HepG2 (cell line): ENCODE data around the gene TF. TPM values are rescaled to one million over a fixed set of nuclear protein-coding genes. Genes with fewer than 3 reads are reported as not detected.

Source experiments
- ATF5 ChIP-seq: sonication (generic); formaldehyde crosslinking; IDR thresholded peaks from 2 replicates; pipeline ENCODE4 v1.4.0; 2020; ENCODE audit warnings: mild to moderate bottlenecking, low read depth, missing genetic modification reagents
- CAMTA2 ChIP-seq: sonication (generic); formaldehyde crosslinking; IDR thresholded peaks from 2 replicates; pipeline ENCODE4 v1.4.0; 2020; ENCODE audit warnings: mild to moderate bottlenecking, missing genetic modification reagents, borderline replicate concordance
- ETV6 ChIP-seq: sonication (generic); formaldehyde crosslinking; conservative IDR thresholded peaks from 2 replicates; pipeline ENCODE4 v1.4.0; 2020; ENCODE audit warnings: missing genetic modification reagents
- KLF6 ChIP-seq: IDR thresholded peaks from 2 replicates; pipeline ENCODE4 v1.8.0; 2016; ENCODE audit warnings: missing biosample characterization, missing genetic modification reagents
- POLR2A ChIP-seq, 2 experiments: IDR thresholded peaks; 2 replicates each; pipeline ENCODE4 v1.6.1; 2011; ENCODE audit warnings: low read depth in 2 of 2, low read length in 2 of 2, mild to moderate bottlenecking in 1 of 2, moderate library complexity in 1 of 2; ENCODE audit not compliant: insufficient read depth in 1 of 2
- SRF ChIP-seq: IDR thresholded peaks from 2 replicates; pipeline ENCODE4 v1.6.1; 2011; ENCODE audit warnings: mild to moderate bottlenecking, low read depth, low read length, moderate library complexity
- TAF1 ChIP-seq: sonication (generic); formaldehyde crosslinking; IDR thresholded peaks from 2 replicates; pipeline ENCODE4 v1.4.0; 2020; ENCODE audit warnings: missing genetic modification reagents
- TRIM24 ChIP-seq: sonication (generic); formaldehyde crosslinking; IDR thresholded peaks from 2 replicates; pipeline ENCODE4 v1.8.0; 2022; ENCODE audit warnings: mild to moderate bottlenecking, missing genetic modification reagents
- YEATS2 ChIP-seq: sonication (generic); formaldehyde crosslinking; IDR thresholded peaks from 2 replicates; pipeline ENCODE4 v1.4.0; 2020; ENCODE audit warnings: missing genetic modification reagents, borderline replicate concordance
- ZNF33A ChIP-seq: sonication (generic); formaldehyde crosslinking; IDR thresholded peaks from 2 replicates; pipeline ENCODE4 v1.5.1; 2020; ENCODE audit warnings: missing genetic modification reagents, mild to moderate bottlenecking, moderate library complexity, borderline replicate concordance
- ZNF350 ChIP-seq: sonication (generic); formaldehyde crosslinking; IDR thresholded peaks from 2 replicates; pipeline ENCODE4 v1.4.0; 2020; ENCODE audit warnings: mild to moderate bottlenecking, low read depth, missing genetic modification reagents, borderline replicate concordance
- ZNF432 ChIP-seq: sonication (generic); formaldehyde crosslinking; IDR thresholded peaks from 2 replicates; pipeline ENCODE4 v1.5.0; 2020; ENCODE audit warnings: missing genetic modification reagents, mild to moderate bottlenecking, borderline replicate concordance
- ZNF496 ChIP-seq: sonication (generic); formaldehyde crosslinking; IDR thresholded peaks from 2 replicates; pipeline ENCODE4 v1.8.1; 2023; ENCODE audit warnings: mild to moderate bottlenecking, moderate library complexity, missing genetic modification reagents; ENCODE audit not compliant: insufficient replicate concordance
- ZNF530 ChIP-seq: sonication (generic); formaldehyde crosslinking; IDR thresholded peaks from 2 replicates; pipeline ENCODE4 v1.5.0; 2020; ENCODE audit warnings: low read depth, mild to moderate bottlenecking, missing genetic modification reagents
- polyA plus RNA-seq, 8 experiments: library from polyadenylated mRNA; depleted of rRNA in 3 of 8; stranded (reverse) in 7 of 8; unstranded in 1 of 8; fragments of >200 nt; fragmentation: Illumina TruSeq in 4 of 8; extraction: Trizol in 4 of 8; gene quantifications; 2 replicates each; pipeline versions ENCODE4 v1.2.1 to v1.2.3, GENCODE V29; 2011 to 2016; ENCODE audit warnings: low read depth in 4 of 8, missing spikeins in 1 of 8, mixed read lengths in 1 of 8; ENCODE audit not compliant: insufficient read depth in 1 of 8
- total RNA-seq, 5 experiments: library from RNA; depleted of rRNA; stranded (reverse); fragments of >200 nt; fragmentation: Illumina TruSeq; extraction: Trizol; gene quantifications; 2 replicates each; pipeline ENCODE4 v1.2.3, GENCODE V29; 2016; ENCODE audit warnings: low read depth in 1 of 5
- TF ChIP-seq, protein P1 (sequence below): sonication (generic); formaldehyde crosslinking; IDR thresholded peaks from 2 replicates; pipeline ENCODE4 v1.9.0; 2021; ENCODE audit warnings: missing genetic modification reagents, borderline replicate concordance
- TF ChIP-seq, protein P2 (sequence below): sonication (generic); formaldehyde crosslinking; IDR thresholded peaks from 2 replicates; pipeline ENCODE4 v1.8.1; 2023; ENCODE audit warnings: mild to moderate bottlenecking, moderate library complexity, missing genetic modification reagents
- TF ChIP-seq, protein P3 (sequence below): sonication (generic); formaldehyde crosslinking; IDR thresholded peaks from 2 replicates; pipeline ENCODE4 v1.4.0; 2020; ENCODE audit warnings: mild to moderate bottlenecking, missing genetic modification reagents, borderline replicate concordance
- TF ChIP-seq, protein P4 (sequence below): sonication (generic); formaldehyde crosslinking; IDR thresholded peaks from 2 replicates; pipeline ENCODE4 v1.5.1; 2020; ENCODE audit warnings: mild to moderate bottlenecking, moderate library complexity, missing genetic modification reagents

The TF gene
- total and polyA plus RNA-seq, 2 of the 13 experiments (the other 11 are each of a cell fraction or from before 2014, with no cell fraction given) = 10,074 to 11,821 TPM

DNA sequence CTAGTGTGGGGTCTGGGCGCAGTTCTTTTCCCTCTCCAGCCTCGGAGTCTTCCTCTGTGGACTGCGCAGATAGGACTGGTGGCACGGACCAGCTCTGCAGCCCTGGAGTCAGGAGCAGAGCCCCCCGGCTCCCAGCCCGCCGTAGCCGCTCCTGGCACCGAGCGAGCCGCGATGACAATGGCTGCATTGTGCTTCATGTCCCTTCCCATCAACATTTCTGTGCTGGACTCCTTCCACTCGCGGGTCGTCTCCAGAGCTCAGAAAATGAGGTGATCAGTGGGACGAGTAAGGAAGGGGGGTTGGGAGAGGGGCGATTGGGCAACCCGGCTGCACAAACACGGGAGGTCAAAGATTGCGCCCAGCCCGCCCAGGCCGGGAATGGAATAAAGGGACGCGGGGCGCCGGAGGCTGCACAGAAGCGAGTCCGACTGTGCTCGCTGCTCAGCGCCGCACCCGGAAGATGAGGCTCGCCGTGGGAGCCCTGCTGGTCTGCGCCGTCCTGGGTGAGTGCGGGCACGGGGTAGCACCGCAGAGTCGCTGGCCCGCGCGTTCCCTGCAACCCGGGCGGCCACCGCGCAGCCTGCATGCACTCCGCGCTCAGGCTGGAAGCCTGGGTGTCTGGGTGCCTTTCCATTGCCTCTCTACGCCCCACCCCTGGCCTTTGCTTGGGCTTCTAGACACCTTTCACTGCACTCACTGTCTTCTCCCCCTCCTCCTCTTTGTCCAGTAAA is at the start of gene TF (continued):
- TF ChIP-seq, protein P1, sequence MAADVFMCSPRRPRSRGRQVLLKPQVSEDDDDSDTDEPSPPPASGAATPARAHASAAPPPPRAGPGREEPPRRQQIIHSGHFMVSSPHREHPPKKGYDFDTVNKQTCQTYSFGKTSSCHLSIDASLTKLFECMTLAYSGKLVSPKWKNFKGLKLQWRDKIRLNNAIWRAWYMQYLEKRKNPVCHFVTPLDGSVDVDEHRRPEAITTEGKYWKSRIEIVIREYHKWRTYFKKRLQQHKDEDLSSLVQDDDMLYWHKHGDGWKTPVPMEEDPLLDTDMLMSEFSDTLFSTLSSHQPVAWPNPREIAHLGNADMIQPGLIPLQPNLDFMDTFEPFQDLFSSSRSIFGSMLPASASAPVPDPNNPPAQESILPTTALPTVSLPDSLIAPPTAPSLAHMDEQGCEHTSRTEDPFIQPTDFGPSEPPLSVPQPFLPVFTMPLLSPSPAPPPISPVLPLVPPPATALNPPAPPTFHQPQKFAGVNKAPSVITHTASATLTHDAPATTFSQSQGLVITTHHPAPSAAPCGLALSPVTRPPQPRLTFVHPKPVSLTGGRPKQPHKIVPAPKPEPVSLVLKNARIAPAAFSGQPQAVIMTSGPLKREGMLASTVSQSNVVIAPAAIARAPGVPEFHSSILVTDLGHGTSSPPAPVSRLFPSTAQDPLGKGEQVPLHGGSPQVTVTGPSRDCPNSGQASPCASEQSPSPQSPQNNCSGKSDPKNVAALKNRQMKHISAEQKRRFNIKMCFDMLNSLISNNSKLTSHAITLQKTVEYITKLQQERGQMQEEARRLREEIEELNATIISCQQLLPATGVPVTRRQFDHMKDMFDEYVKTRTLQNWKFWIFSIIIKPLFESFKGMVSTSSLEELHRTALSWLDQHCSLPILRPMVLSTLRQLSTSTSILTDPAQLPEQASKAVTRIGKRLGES (CRISPR knock-in tag) = 0 out of 2 replicates have a peak, but pooled peaks have one; percentile 48
- TF ChIP-seq, protein P2, sequence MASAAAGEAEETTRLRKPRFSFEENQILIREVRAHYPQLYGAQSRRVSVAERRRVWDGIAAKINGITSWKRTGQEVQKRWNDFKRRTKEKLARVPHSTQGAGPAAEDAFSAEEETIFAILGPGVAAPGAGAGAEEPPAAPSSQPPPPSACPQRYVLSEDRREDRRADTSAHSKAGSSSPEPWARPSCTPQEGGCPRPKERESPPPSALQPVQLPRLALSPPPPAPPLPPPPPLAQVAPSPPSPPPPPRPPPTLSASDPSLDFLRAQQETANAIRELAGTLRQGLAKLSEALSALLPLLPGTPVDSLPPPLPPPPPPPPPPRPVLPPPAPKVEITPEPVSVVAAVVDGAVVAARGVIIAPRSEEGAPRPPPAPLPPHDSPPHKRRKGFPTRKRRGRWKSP (CRISPR knock-in tag) = peak; percentile 94
- TF ChIP-seq TAF1 = peak; percentile 98
- no peak; the same call in 1 of the 2 replicates for TF ChIP-seq CAMTA2 (CRISPR knock-in tag)
- no peak for TF ChIP-seq ZNF432
- TF ChIP-seq ZNF33A = no peak
- TF ChIP-seq SRF = no peak
- peak in 1 of 2 experiments; percentile 99; a peak in 2 of 4 replicates for TF ChIP-seq POLR2A (IDR thresholded peaks at IDR 0.05; ENCODE audit: insufficient read depth in 1 of 2, low read depth in 2 of 2, low read length in 2 of 2)
- TF ChIP-seq, protein P3, sequence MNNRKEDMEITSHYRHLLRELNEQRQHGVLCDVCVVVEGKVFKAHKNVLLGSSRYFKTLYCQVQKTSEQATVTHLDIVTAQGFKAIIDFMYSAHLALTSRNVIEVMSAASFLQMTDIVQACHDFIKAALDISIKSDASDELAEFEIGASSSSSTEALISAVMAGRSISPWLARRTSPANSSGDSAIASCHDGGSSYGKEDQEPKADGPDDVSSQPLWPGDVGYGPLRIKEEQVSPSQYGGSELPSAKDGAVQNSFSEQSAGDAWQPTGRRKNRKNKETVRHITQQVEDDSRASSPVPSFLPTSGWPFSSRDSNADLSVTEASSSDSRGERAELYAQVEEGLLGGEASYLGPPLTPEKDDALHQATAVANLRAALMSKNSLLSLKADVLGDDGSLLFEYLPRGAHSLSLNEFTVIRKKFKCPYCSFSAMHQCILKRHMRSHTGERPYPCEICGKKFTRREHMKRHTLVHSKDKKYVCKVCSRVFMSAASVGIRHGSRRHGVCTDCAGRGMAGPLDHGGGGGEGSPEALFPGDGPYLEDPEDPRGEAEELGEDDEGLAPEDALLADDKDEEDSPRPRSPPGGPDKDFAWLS (CRISPR knock-in tag) = peak; percentile 89
- TF ChIP-seq ZNF530 (CRISPR knock-in tag) = no peak
- peak; percentile 30 for TF ChIP-seq YEATS2 (CRISPR knock-in tag)
- 0 out of 2 replicates have a peak, but pooled peaks have one; percentile 70 for TF ChIP-seq TRIM24
- TF ChIP-seq ZNF350 (CRISPR knock-in tag) = peak; percentile 94
- TF ChIP-seq ETV6 (CRISPR knock-in tag) = peak; percentile 77
- no peak for TF ChIP-seq ZNF496
- peak; percentile 67; the same call in 1 of the 2 replicates for TF ChIP-seq ATF5 (CRISPR knock-in tag)
- peak; percentile 81; the same call in 1 of the 2 replicates for TF ChIP-seq KLF6 (CRISPR knock-in tag)
- TF ChIP-seq, protein P4, sequence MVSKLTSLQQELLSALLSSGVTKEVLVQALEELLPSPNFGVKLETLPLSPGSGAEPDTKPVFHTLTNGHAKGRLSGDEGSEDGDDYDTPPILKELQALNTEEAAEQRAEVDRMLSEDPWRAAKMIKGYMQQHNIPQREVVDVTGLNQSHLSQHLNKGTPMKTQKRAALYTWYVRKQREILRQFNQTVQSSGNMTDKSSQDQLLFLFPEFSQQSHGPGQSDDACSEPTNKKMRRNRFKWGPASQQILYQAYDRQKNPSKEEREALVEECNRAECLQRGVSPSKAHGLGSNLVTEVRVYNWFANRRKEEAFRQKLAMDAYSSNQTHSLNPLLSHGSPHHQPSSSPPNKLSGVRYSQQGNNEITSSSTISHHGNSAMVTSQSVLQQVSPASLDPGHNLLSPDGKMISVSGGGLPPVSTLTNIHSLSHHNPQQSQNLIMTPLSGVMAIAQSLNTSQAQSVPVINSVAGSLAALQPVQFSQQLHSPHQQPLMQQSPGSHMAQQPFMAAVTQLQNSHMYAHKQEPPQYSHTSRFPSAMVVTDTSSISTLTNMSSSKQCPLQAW = peak; percentile 88
